SK-N-SH (cell line): ENCODE data around the gene F9. TPM values are rescaled to one million over a fixed set of nuclear protein-coding genes. Genes with fewer than 3 reads are reported as not detected.

Experiments
- CTCF ChIA-PET: fragments of 300-600, 350-600 bp; formaldehyde crosslinking; extraction: SDS; loops from one replicate; lab custom pipeline; 2021; lab: Yijun Ruan, JAX
- POLR2A ChIA-PET: fragments of 350-600 bp; sonication (Branson Sonifier 250); formaldehyde crosslinking; extraction: SDS; loops from one replicate; lab custom pipeline; 2020; ENCODE audit warnings: antibody characterized with exemption, inconsistent platforms; lab: Yijun Ruan, JAX
- DNase-seq: peaks from one replicate; pipeline ENCODE4 v3.0.0; 2012
- H2AFZ ChIP-seq: fragments of 200-600 bp; sonication (generic); 2 replicates; pipeline ENCODE4 v1.8.1; 2016; ENCODE audit warnings: antibody characterized with exemption, mild to moderate bottlenecking, low read depth
- H3F3A ChIP-seq: fragments of 200-600 bp; sonication (generic); replicated peaks from 2 replicates; pipeline ENCODE3; 2016; ENCODE audit warnings: antibody characterized with exemption, mild to moderate bottlenecking; ENCODE audit not compliant: insufficient read depth
- H3K27ac ChIP-seq, 2 experiments: fragments of 200-500 bp in 1 of 2; fragments of 200-600 bp in 1 of 2; sonication (Bioruptor generic) in 1 of 2; sonication (generic), shearing (Covaris generic) in 1 of 2; 2 replicates each; pipeline versions ENCODE4 v1.5.1 to v1.6.1; 2014 to 2016; ENCODE audit warnings: low read depth in 2 of 2, inconsistent platforms in 1 of 2, low read length in 1 of 2, mild to moderate bottlenecking in 1 of 2, mixed read lengths in 1 of 2
- H3K27me3 ChIP-seq: fragments of 200-600 bp; sonication (generic), shearing (Covaris generic); 2 replicates; pipeline ENCODE4 v1.6.1; 2016; ENCODE audit warnings: mixed run types; ENCODE audit not compliant: insufficient read depth
- H3K36me3 ChIP-seq, 2 experiments: fragments of 200-500 bp in 1 of 2; fragments of 200-600 bp in 1 of 2; sonication (Bioruptor generic) in 1 of 2; sonication (generic) in 1 of 2; replicated peaks in 1 of 2; 2 replicates each; pipeline versions ENCODE3 to v1.5.1; 2014 to 2016; ENCODE audit warnings: low read length in 1 of 2, mild to moderate bottlenecking in 1 of 2; ENCODE audit not compliant: insufficient read depth in 2 of 2, control insufficient read depth in 1 of 2
- H3K4me1 ChIP-seq, 2 experiments: fragments of 200-500 bp in 1 of 2; fragments of 200-600 bp in 1 of 2; sonication (Bioruptor generic) in 1 of 2; sonication (generic), shearing (Covaris generic) in 1 of 2; 2 replicates each; pipeline versions ENCODE4 v1.5.1 to v1.6.1; 2014 to 2016; ENCODE audit warnings: low read depth in 1 of 2, low read length in 1 of 2, mixed run types in 1 of 2; ENCODE audit not compliant: insufficient read depth in 2 of 2, control insufficient read depth in 1 of 2
- H3K4me2 ChIP-seq: fragments of 200-600 bp; sonication (generic), shearing (Covaris generic); 2 replicates; pipeline ENCODE4 v1.6.1; 2017; ENCODE audit warnings: mixed run types
- H3K4me3 ChIP-seq, 2 experiments: fragments of 200-500 bp in 1 of 2; fragments of 200-600 bp in 1 of 2; sonication (Bioruptor generic) in 1 of 2; sonication (generic), shearing (Covaris generic) in 1 of 2; 2 replicates each; pipeline versions ENCODE4 v1.5.1 to v1.8.1; 2014 to 2016; ENCODE audit warnings: low read depth in 2 of 2, inconsistent platforms in 1 of 2, low read length in 1 of 2, mild to moderate bottlenecking in 1 of 2, mixed read lengths in 1 of 2, moderate library complexity in 1 of 2
- H3K79me2 ChIP-seq: fragments of 200-600 bp; sonication (generic); 2 replicates; pipeline ENCODE4 v1.8.1; 2017; ENCODE audit warnings: mild to moderate bottlenecking; ENCODE audit not compliant: insufficient read depth
- H3K9ac ChIP-seq: fragments of 200-600 bp; sonication (generic); 2 replicates; pipeline ENCODE4 v1.6.1; 2017; ENCODE audit warnings: mixed run types
- H3K9me2 ChIP-seq: fragments of 200-600 bp; sonication (generic); 2 replicates; pipeline ENCODE4 v1.6.1; 2017; ENCODE audit warnings: mixed run types
- H3K9me3 ChIP-seq: fragments of 200-600 bp; sonication (generic); 2 replicates; pipeline ENCODE4 v1.6.1; 2017; ENCODE audit warnings: mixed run types, mild to moderate bottlenecking, moderate library complexity
- H4K20me1 ChIP-seq: fragments of 200-600 bp; sonication (generic); 2 replicates; pipeline ENCODE4 v1.6.1; 2017; ENCODE audit warnings: mild to moderate bottlenecking, mixed run types; ENCODE audit not compliant: insufficient read depth
- EZH2phosphoT487 ChIP-seq: fragments of 200-600 bp; sonication (generic); IDR thresholded peaks from 2 replicates; pipeline ENCODE4 v1.6.1; 2017; ENCODE audit warnings: low read depth, mixed run types, mild to moderate bottlenecking, antibody characterized with exemption, moderate library complexity, borderline replicate concordance
- FOSL2 ChIP-seq: IDR thresholded peaks from 2 replicates; pipeline ENCODE4 v1.4.0; 2012; ENCODE audit warnings: low read depth, mild to moderate bottlenecking, moderate library complexity, borderline replicate concordance
- GABPA ChIP-seq: IDR thresholded peaks from 2 replicates; pipeline ENCODE4 v1.4.0; 2012; ENCODE audit warnings: low read depth, mild to moderate bottlenecking
- JUND ChIP-seq: IDR thresholded peaks from 2 replicates; pipeline ENCODE4 v1.4.0; 2012
- MEF2A ChIP-seq: IDR thresholded peaks from 2 replicates; pipeline ENCODE4 v1.4.0; 2012; ENCODE audit warnings: low read depth, borderline replicate concordance
- RCOR1 ChIP-seq: fragments of 150-350 bp; IDR thresholded peaks from 2 replicates; pipeline ENCODE4 v1.6.1; 2017; ENCODE audit warnings: antibody characterized with exemption, low read length
- RXRA ChIP-seq: IDR thresholded peaks from 2 replicates; pipeline ENCODE4 v1.4.0; 2012; ENCODE audit warnings: low read depth, mild to moderate bottlenecking, borderline replicate concordance
- SMC3 ChIP-seq: IDR thresholded peaks from 2 replicates; pipeline ENCODE4 v1.6.1; 2012; ENCODE audit warnings: low read depth, low read length, improper control_type of control experiment
- WGBS: methylation state at CpG from one replicate; pipeline ENCODE4 v1.1.6; 2017; ENCODE audit warnings: low lambda C conversion rate; 5-methylcytosine and 5-hydroxymethylcytosine counted together
- polyA plus RNA-seq, 3 experiments: library from polyadenylated mRNA; depleted of rRNA; stranded (reverse); fragments of >200 nt; gene quantifications; 2 replicates each; pipeline ENCODE4 v1.2.3, GENCODE V29; 2012
- TF ChIP-seq, protein P1 (sequence below): fragments of 150-350 bp; IDR thresholded peaks from 2 replicates; pipeline ENCODE4 v1.6.1; 2017; ENCODE audit warnings: antibody characterized with exemption, low read length, low read depth, borderline replicate concordance
- TF ChIP-seq, protein P2 (sequence below): IDR thresholded peaks from 2 replicates; pipeline ENCODE4 v1.4.0; 2012; ENCODE audit warnings: low read depth, borderline replicate concordance
- TF ChIP-seq, protein P3 (sequence below): IDR thresholded peaks from 2 replicates; pipeline ENCODE4; 2012

Gene F9
- polyA plus RNA-seq, 1 of the 3 experiments (the other 2 are of a cell fraction), result not detected

DNA sequence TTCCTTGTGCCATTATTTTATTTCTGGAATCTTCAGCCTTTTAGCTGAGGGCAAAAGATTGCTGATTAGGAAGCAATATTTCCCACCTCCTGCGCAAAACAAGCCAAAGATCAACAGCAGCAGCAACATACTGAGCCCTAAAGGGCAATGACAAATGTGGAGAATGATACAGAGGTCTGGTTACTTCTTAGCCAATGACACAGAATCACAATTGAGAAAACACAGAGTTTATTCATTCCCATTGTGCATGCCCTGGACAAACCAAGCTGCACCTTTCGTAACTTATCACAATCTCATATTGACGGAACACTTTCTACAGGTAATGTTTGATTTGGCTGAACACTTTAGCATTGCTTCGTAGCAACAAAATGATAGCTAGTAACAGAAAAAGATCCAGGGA is 13.4 kb downstream of the F9 start:
- ChIA-PET CTCF (no interaction called here), POLR2A (no interaction called here)
- Histone ChIP-seq H2AFZ (no peak overlapping the region), H3K36me3 (no peaks in the 10 kb centered on the region), H3K79me2 (no peaks in the 10 kb centered on the region), H3K4me2 (no peak overlapping the region), H3K27me3 (no peaks in the 10 kb centered on the region), H3K9ac (no peak overlapping the region), H3K27ac (no peak overlapping the region), H3K9me3 (no peaks in the 10 kb centered on the region), H3K4me1 (no peaks in the 10 kb centered on the region), H3F3A (no peaks in the 10 kb centered on the region), H4K20me1 (no peaks in the 10 kb centered on the region), H3K4me3 (no peak overlapping the region), H3K9me2 (no peaks in the 10 kb centered on the region)
- TF ChIP-seq, protein P1, sequence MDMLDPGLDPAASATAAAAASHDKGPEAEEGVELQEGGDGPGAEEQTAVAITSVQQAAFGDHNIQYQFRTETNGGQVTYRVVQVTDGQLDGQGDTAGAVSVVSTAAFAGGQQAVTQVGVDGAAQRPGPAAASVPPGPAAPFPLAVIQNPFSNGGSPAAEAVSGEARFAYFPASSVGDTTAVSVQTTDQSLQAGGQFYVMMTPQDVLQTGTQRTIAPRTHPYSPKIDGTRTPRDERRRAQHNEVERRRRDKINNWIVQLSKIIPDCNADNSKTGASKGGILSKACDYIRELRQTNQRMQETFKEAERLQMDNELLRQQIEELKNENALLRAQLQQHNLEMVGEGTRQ, result no peak
- TF ChIP-seq SMC3, result no peak
- no peak for TF ChIP-seq MEF2A
- TF ChIP-seq, protein P2, sequence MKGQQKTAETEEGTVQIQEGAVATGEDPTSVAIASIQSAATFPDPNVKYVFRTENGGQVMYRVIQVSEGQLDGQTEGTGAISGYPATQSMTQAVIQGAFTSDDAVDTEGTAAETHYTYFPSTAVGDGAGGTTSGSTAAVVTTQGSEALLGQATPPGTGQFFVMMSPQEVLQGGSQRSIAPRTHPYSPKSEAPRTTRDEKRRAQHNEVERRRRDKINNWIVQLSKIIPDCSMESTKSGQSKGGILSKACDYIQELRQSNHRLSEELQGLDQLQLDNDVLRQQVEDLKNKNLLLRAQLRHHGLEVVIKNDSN, result no peak
- 10% methylated on average over 4 of the region's 4 CpGs for WGBS
- DNase-seq, result no peak

DNA sequence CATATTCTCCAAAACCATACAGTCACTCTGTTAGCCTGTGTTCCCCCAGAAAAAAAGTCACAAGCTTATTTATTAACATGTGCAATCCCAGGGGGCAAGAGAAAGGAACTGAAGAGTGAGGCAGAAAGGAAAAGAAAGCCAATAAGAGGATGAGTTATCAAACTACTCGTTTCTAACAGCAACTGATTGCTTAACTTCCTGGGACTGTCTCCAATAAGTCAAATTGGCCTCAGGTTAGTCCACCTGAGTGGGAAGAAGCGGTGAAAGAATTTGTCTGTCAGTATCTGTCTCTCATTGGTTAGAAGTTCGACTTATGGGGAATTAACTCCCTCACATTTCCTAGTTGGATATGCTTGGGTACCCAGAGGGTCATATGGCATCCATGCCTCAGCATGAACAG is 14.1 kb downstream of the F9 start:
- no peaks in the 10 kb centered on the region for H3K9me3 ChIP-seq
- DNase-seq, result no peak
- H4K20me1 ChIP-seq, result no peaks in the 10 kb centered on the region
- H3K79me2 ChIP-seq, result no peaks in the 10 kb centered on the region
- no peaks in the 10 kb centered on the region for H3F3A ChIP-seq
- H3K36me3 ChIP-seq, result no peaks in the 10 kb centered on the region
- H3K9ac ChIP-seq, result no peak overlapping the region
- H3K4me2 ChIP-seq, result no peak overlapping the region
- H3K4me3 ChIP-seq, result no peak overlapping the region
- H3K9me2 ChIP-seq, result no peaks in the 10 kb centered on the region
- no peak overlapping the region for H2AFZ ChIP-seq
- ChIA-PET POLR2A (no interaction called here), CTCF (no interaction called here)
- H3K27ac ChIP-seq, result no peak overlapping the region
- 0% methylated on average over 3 of the region's 3 CpGs for WGBS
- no peaks in the 10 kb centered on the region for H3K4me1 ChIP-seq
- H3K27me3 ChIP-seq, result no peaks in the 10 kb centered on the region
- TF ChIP-seq JUND (no peak), GABPA (no peak), FOSL2 (no peak), RCOR1 (no peak), EZH2phosphoT487 (no peak), RXRA (no peak)
- TF ChIP-seq, protein P3, sequence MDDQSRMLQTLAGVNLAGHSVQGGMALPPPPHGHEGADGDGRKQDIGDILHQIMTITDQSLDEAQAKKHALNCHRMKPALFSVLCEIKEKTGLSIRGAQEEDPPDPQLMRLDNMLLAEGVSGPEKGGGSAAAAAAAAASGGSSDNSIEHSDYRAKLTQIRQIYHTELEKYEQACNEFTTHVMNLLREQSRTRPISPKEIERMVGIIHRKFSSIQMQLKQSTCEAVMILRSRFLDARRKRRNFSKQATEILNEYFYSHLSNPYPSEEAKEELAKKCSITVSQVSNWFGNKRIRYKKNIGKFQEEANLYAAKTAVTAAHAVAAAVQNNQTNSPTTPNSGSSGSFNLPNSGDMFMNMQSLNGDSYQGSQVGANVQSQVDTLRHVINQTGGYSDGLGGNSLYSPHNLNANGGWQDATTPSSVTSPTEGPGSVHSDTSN, result no peak
